AG08395 (cell line): ENCODE results near the gene C12orf76.
A peak's percentile ranks its signal among the peaks of the same experiment; 100 is the strongest.
"Not testable (repeated sequence)": the region's sequence is repeated elsewhere in the genome, so short reads cannot be mapped to it uniquely, and the experiment has no call there.

ENCODE experiments used
- DNase-seq: peaks from one replicate; pipeline ENCODE4 v3.0.0; 2012; ENCODE audit warnings: mixed read lengths, low spot score

C12orf76 gene, protein sequence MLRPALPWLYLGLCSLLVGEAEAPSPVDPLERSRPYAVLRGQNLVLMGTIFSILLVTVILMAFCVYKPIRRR

DNA sequence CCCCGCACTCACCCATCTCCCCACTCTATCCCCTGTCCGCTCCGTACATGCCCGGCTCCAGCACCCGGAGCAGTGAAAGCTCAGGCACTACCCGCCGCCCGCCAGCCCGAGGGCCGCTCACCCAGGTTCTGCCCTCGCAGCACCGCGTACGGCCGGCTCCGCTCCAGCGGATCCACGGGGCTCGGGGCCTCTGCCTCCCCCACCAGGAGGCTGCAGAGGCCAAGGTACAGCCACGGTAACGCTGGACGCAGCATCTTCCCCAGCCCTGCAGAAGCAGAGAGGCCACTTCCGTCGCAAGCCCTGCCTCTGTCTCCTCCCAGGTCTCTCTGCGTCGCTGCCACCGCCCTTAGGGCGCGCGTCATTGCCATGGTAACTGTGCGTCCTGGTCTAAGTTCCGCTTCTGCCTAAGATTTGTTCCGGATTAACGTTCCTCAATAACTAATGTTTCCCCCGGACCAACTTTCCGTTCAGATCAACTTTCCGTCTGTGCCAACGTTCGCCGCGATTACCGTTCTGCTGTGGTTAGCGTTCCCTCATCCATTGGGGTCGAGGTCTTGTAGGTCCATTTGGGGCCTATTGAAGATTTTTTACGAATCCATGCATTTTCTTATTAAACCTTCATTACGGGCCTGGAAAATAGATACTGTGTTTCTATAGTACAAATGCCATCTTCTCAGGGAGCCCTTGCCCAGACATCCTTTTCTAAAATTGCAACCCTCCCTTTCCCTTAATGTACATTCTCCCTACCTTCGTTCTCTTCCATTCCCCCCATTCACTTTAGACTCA, at the start of gene C12orf76:
Gene C12orf76 (minus strand): TSS at position 281 of the 786 bp plus-strand sequence. CDS start 27 bp downstream, at position 254.
- peak; percentile 95 for DNase-seq

DNA sequence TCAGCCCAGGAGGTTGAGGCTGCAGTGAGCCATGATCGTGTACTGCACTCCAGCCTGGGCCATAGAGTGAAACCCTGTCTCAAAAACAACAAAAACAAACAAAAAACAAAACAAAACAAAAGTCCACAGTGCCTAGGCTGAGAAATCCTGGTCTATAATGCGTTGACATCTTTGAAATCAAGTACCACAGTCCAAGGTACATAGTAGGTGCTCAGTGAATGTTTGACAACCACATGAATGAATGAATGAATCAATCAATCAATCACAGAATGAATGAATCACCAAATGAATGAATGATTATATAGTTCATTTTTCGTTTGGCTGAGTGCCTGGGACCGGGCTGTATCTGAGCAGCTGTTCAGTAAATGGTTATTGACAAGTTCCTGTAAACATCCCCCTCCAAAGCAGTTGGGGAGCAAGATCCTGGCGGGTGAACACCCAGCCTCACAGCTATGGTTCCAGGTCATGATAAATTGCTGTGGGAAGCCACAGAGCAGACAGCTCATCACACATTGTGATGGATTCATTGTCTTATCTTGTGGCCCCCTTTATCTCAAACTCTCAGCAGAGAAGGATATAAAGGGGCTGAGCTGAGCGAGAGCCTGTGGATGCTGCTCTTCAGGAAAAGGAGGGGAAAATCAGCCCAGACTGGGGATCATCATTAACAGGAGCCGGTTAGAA, 45.4 kb upstream of the C12orf76 start:
- DNase-seq = no peak

DNA sequence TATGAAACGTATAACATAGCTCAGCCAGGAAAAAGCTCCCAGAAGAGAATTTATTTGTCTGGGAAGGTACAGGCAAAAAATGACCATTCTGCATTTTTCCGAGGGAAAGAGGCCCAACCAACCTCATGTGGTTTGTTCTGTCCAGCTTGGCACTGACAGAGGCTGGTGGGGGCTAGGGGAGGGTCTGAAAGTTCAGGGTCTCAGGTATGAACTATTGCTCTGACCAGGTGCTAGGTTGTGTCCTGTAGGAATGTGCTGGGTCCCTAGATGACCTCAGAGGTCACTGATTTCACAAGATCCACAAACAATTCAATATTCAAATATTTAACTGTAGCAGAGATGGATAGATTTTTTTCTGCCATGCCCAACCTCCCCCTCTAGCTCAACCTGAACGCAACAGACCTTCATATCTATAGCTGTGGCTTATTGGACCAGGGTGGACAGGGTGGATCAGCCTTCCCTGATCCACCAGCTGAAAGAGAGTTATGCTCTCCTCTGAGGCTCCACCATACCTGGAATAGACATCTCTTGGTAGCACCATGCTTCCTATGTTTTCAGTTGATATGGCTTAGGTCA, 42.9 kb upstream of the C12orf76 start:
- no peak for DNase-seq

DNA sequence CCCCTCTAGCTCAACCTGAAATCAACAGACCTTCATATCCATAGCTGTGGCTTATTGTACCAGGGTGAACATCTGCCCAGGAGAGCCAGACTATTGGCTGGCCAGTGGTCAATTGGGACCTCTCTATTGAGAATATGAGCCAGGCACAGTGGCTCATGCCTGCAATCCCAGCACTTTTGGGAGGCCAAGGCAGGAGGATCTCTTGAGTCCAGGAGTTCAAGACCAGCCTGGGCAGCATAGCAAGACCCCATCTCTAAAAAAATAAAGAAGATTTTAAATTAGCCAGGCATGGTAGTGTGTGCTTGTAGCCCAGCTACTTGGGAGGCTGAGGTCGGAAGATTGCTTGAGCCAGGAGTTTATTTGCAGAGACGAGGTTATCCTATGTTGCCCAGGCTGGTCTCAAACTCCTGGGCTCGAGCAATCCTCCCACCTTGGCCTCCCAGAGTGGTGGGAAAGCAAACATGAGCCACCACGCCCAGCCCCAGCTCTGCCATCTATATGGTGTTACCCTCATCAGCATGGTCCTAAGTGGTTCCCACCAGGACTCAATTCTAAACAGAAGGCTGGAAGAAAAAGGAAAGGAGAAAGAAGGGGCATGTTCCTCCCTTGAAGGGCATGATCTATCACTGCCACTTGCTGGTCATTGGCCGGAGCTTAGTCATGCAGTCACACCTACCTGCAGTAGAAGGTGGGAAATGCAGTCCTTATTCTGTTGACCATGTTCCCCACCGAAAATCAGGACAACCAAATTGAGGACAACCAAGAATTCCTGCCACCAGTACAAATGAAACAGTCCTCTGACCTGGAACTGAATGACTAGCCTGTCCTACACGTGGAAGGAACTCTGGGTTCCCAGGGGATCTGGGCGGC, 42.2 kb upstream of the C12orf76 start:
- DNase-seq = no peak

DNA sequence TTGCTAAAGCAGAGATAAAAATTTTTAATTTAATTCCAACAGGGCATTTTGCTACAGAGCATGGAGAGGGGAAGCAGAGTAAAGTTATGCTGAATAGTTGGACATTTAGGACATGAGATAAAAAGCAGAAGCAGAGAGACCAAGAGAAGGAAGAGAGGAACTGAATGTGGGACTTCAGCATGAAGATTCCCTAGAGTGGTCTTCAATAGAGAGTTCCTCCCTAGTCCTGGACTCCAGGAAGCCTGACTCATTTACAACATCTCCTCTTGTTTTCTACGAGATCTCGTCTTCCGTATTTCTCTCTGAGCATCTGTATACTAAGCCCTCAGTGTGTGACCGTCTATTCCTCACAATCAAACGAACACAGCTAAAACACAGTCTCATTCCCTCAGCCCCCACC, 40.6 kb upstream of the C12orf76 start:
- no peak for DNase-seq

DNA sequence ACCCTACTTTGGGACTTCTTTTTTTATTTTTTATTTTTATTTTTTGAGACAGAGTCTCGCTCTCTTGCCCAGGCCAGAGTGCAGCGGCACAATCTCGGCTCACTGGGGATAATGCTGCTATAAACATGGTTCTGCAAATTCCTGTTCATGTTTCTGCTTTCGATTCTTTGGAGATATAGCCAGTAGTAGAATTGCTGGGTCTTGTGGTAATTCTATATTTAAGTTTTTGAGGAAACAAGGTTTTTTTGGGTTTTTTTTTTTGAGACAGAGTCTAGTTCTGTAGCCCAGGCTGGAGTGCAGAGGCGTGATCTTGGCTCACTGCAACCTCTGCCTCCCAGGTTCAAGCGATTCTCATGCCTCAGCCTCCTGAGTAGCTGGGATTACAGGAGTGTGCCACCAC, 39.9 kb upstream of the C12orf76 start:
- not testable (repeated sequence) for DNase-seq

DNA sequence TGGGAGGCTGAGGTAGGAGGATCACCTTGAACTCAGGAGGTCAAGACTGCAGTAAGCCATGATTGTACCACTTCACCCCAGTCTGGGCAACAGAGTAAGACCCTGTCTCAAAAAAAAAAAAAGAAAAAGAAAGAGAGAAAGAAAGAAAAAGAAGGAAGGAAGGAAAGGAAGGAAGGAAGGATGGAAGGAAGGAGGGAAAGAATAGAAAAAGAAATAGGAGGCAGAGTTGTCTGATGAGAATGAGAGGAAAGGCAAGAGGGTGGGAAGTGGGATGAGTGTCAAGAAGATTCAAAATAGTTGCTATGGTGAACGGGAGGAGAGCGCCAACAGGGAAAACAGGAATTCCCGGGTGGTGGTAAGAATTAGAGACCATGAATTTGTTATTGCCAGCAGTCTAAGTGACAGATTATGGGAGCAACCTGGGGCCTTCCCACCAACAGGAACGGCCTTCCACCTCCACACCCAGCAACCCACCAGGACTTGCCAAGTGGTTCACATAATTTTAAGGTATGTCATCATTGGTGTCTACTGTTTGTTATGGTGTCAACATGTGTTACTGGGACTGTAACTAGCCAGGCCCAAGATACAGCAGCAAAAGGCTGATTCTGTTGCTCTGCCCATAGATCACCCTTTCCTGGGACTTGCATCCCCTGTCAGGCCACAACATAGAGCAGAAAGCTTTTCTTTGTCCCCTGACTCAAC, 36.1 kb upstream of the C12orf76 start:
- DNase-seq = peak; percentile 16

DNA sequence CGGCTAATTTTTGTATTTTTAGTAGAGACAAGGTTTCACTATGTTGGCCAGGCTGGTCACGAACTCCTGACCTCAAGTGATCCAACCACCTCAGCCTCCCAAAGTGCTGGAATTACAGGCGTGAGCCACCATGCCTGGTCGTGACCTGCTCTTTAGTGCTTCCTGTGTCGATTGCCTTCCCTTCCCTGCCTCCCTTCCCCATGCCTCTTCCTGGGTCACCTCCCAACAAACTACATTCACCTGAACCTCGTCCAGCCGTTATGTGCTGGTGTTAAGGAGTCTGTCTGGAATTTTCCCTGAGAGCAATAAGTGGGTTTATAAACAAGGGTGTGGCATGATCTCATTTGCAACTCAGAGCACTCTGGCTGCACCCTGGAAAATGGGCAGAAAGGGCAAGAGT, 32.1 kb upstream of the C12orf76 start:
- no peak for DNase-seq

DNA sequence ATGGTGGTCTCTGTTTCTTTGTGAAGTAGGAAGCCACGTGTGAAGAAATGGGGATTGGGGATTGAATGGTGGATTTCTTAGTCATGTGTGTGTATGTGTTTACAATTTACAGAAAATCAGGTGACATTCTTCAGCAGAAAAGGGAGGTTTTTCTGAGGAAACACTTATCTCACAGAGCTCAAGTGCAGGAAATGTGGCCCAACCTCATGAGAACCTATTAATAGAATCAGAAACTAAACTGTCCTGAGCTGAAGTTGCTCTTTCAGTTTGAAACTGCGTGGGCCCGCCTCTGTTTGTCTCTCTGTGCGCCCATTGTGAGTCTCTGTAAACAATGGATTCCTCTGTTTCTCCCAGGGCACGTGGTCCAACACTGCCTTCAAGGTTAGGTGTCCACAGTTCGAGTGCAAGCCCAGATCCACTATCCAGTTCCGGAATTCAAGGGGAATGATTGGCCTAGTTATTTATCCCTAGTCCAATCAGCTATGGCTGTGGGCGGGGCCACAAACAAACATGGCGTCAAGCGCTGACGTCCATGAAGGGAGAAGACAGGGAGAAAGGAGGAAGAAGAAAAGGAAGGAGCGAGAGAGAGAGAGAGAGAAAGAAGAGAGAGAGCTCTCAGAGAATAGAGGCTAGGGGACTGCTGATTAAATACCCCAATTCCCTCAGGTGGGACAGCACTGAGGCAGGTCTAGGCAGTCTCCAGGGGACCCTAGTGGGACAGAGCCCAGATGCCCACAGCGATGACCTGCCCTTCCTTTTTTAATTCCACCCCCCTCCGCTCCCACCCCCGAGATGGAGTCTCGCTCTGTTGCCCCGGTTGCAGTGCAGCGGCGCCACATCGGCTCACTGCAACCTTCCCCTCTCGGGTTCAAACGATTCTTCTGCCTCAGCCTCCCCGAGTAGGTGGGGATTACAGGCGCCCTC, 31.4 kb upstream of the C12orf76 start:
- no peak for DNase-seq

DNA sequence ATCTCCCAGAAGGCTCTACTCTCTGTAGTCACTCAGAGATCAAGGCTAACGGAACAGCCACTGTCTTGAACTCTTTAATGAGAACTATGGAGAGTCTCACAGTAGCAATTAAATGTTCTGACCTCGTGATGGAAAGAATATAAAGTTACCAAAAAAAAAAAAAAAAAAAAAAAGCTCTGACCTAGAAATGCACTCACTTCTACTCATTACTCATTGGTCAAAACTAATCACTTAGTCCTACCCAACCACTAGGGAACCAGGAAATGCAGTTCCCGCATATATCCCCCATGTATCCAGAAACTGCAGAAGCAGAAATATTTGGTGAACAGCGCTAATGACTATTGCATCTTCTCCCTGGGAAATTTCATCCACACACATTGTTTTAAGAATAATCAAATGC, 29.5 kb upstream of the C12orf76 start:
- no peak for DNase-seq

DNA sequence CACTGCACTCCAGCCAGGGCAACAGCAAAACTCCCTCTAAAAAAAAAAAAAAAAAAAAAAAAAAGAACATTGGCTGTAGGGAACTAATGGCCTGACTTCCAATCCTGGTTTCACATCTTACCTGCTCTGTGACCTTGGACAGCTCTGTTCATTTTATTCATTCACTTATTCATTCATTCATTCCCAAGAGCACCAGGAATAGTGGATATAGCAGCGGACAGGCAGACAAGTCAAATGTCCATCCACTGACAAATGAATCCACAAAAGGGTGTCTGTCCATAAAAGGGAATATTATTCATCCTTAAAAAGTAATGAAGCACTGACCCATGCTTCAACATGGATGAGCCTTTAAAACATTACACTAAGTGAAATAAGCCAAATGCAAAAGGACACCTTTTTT, 27.6 kb upstream of the C12orf76 start:
- DNase-seq = no peak

DNA sequence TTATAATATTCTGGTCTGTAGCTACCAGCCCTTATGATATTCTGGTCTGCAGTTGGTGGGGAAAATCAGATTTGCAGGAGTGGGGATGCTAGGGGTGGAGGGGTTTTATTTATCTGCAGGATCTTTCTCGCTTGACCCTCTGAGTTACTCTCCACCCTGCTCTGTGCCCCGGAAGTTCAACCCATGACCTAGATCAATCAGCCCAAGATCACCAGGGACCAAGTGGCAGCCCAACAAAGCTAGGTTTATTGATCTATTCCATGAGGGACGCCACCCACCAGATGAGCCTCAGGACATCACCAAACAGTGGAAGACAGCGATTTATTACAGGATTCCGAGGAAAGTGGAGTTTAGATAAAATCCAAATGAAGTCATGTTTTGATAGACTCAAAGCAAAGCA, 25.8 kb upstream of the C12orf76 start:
- no peak for DNase-seq

DNA sequence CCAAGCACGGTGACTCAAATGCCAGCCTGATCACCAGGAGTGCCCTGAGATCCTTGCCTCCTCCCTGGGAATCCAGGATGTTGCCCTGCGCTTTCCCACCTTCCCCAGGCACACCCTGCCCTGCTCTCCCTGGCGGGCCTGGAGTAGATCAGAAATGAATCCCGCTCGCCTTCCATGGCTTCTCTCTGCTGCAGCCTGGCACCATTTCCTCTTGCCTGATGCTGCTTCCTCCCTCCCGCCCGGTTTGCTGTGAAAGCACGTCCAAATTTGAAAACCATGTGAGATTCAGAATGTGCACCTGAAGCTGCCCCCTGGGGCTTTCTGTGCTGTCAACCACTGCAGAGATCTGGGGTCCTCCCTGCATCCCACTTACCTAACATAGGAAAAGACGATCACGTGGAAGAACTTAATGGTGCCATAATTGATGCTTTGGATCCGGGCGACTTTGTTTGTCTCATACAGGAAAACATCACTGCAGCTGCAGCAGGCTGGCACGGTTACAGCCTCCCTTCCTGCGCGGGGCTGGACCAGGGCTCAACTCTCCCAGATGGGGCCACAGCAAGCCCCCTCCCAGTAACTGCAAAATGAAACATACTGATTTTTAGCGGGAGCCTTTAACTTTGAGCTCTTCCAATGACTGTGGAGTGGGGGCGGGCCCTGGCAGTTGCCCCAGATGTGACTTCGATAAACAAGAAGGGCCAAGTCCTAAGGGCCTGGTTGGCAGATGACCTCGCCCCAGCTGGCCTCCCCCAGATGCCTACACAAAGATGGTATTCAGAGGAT, 24.9 kb upstream of the C12orf76 start:
- peak; percentile 53 for DNase-seq

DNA sequence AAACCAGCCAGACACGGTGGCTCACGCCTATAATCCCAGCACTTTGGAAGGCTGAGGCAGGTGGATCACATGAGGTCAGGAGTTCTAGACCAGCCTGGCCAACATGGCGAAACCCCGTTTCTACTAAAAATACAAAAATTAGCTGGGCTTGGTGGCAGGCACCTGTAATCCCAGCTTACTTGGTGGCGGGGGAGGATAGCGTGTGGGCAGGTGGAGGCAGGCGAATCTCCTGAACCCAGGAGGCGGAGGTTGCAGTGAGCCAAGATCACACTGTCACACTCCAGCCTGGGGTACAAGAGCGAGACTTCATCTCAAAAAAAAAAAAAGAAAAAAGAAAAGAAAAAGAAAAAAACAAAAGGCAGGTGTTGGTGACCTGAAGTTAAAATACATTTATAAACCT, 24.3 kb upstream of the C12orf76 start:
- not testable (repeated sequence) for DNase-seq

DNA sequence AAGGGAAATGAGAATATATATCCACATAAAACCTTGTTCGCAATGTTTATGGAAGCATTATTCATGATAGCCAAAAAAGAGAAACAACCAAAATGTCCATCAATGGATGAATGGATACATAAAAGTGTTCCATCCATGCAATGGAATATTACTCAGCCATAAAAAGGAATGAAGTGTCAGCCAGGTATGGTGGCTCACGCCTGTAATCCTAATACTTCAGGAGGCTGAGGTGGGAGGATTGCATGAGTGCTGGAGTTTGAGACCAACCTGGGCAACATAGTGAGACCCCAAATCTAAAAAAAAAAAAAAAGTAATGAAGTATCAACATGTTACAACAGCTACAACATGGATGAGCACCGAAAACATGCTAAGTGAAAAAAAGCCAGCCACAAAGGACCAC, 23.6 kb upstream of the C12orf76 start:
- DNase-seq = no peak

DNA sequence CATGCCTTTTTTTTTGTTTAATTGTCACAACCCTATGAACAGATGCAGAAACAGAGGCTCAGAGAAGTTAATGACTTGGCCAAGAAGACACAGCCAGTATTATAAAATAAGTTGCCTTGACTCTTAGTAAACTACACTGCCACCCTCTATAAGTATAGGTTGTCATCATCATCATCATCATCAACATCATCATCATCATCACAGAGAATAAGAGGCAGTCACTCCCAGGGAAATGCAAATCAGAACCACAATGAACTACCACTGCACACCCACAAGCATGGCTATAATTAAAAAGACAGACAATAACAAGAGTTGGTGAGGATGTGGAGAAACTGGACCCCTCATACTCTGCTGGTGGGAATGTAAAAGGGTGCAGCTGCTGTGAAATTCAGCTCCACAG, 23.2 kb upstream of the C12orf76 start:
- DNase-seq = no peak

DNA sequence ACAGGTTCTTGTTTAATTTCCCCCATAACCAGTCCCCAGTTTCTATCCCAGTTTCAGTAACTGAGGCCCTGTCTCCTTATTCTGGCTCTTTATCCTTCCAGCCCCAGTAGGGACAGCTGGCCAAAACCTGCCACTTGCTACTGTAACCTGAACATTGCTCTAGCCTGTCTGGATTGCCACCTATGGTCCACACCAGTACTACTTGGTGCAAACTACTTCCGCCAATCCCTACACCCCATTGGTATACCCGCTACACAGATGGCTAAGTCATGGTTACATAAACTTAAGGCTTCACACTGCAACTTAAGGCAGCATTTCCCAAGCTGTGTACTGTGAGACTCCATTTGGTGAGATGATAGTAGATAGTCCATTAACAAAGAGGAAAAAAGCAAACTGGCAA, 20.3 kb upstream of the C12orf76 start:
- DNase-seq = no peak

DNA sequence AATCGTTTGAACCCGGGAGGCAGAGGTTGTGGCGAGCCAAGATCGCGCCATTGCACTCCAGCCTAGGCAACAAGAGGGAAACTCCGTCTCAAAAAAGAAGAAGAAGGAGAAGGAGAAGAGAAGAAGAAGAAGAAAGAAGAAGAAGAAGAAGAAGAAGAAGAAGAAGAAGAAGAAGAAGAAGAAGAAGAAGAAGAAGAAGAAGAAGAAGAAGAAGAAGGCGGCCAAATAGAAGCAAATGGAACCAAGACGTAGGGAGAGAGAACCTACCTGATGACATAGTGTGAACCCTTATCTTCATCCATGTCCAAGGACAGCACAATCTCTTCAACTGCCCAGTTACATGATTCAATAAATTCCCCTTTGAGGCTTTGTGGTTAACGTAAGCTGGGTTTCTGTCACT, 19.8 kb upstream of the C12orf76 start:
- not testable (repeated sequence) for DNase-seq

DNA sequence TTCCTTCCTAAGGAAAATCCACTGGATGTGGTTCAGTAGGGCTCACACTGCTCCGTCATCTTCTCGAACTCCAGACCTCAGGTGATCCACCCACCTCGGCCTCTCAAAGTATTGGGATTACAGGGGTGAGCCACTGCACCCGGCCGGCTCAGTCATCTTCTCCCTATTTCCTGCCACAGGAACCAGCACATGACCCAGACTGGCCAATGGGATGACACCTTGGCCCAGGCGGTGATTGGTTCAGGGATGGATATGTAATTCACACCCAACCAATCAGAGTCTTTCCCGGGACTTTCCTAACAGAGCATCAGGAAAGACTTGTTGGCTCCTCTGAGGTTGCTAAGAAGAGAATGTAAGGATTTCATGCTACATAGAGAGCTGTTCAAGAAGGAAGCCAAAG, 19.2 kb upstream of the C12orf76 start:
- no peak for DNase-seq

DNA sequence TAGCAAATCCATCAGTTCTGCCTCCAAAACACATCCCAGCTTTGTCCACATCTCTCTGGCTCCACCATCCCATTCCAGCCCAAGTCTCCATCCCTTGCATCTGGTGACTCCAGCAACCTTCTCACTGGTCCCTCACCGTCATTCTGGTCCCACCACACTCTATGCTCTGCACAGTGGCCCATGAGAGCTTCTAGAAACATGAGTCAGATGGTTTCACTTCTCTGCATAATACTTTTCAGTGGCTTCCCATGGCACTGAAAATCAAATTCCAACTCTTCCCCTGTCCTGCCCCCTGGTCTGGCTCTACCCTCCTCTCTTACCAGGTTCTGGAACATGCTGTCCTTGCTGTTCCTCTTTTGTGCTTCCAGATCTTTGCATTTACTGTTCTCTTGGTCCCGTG, 17.2 kb upstream of the C12orf76 start:
- DNase-seq = no peak
